Measurements from ENCODE around the gene SFXN3.

GRCh38 chr10:101066896-101067355 lies 35.9 kb downstream of the SFXN3 start:
- TF ChIP-seq CTCF (IDR thresholded peaks at IDR 0.05) (no peak), EZH2phosphoT487 (IDR thresholded peaks at IDR 0.05) (no peak)
